ENCODE results near the gene DLG1.

Gene DLG1

DNA sequence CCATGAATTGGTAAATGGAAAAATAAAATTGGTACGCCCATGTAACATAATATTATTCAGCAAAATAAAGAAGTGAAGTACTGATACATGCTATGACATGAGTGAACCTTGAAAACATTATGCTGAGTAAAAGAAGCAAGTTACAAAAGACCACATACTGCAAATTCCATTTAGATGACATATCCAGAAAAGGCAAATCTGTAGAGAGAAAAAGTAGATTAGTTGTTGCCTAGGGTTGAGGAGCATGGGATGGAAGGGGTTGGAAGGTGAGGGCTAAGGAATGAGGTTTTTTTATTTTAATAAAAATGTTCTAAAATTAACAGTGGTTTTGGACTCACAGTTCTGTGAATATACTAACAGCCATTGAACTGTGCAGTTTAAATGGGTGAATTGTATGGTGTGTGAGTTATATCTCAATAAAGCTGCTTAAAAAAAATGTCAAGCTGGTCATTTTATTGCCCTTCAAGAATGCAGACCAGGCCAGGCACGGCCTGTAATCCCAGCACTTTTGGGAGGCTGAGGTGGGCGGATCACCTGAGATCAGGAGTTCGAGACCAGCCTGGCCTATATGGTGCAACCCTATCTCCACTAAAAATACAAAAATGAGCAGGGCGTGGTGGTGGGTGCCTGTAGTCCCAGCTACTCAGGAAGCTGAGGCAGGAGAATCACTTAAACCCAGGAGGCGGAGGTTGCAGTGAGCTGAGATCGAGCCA, 8.1 kb upstream of the DLG1 start:
- H3K4me3 ChIP-seq (ENCODE audit: low read length): no peak overlapping the region
- TF ChIP-seq CTCF (conservative IDR thresholded peaks at IDR 0.05; ENCODE audit: low read length): no peak
- peak; percentile 93 for DNase-seq (ENCODE audit: low read depth)

DNA sequence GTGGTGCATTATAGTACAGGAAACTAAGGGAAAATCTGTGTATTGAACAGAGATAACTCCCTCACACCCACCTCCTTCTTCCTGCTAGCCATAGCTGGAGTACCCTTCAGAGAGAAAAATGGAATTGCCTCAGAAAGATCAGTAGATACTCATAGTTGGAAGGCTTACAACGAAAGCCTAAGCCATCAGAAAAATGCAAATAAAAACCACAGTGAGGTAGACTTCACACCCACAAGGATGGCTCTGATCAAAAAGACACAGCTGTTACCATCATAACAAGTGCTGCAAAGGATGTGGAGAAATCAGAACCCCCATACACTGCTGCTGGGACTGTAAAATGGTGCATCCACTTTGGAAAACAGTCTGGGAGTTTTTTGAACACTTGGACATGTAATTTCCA, 7.4 kb upstream of the DLG1 start:
- no peak for TF ChIP-seq CTCF (conservative IDR thresholded peaks at IDR 0.05; ENCODE audit: low read length)
- no peak overlapping the region for H3K4me3 ChIP-seq (ENCODE audit: low read length)
- DNase-seq (ENCODE audit: low read depth): peak; percentile 97

- H3K4me3 ChIP-seq (ENCODE audit: low read length): no peak overlapping the region
- no peak for TF ChIP-seq CTCF (conservative IDR thresholded peaks at IDR 0.05; ENCODE audit: low read length)
- no peak for DNase-seq (ENCODE audit: low read depth)
Measured at GRCh38 chr3:197303452-197303851, 5.0 kb upstream of the DLG1 start.

- no peak overlapping the region for H3K4me3 ChIP-seq (ENCODE audit: low read length)
- peak; percentile 91 for DNase-seq (ENCODE audit: low read depth)
- peak; percentile 26; the same call in 1 of the 2 replicates for TF ChIP-seq CTCF (conservative IDR thresholded peaks at IDR 0.05; ENCODE audit: low read length)
Measured at GRCh38 chr3:197302696-197303341, 4.4 kb upstream of the DLG1 start.

GRCh38 chr3:197302033-197302432, 3.6 kb upstream of the DLG1 start:
- no peak for DNase-seq (ENCODE audit: low read depth)
- TF ChIP-seq CTCF (conservative IDR thresholded peaks at IDR 0.05; ENCODE audit: low read length): no peak
- H3K4me3 ChIP-seq (ENCODE audit: low read length): no peak overlapping the region

- TF ChIP-seq CTCF (conservative IDR thresholded peaks at IDR 0.05; ENCODE audit: low read length): no peak
- no peak overlapping the region for H3K4me3 ChIP-seq (ENCODE audit: low read length)
- DNase-seq (ENCODE audit: low read depth): no peak
Measured at GRCh38 chr3:197300361-197300760, 1.9 kb upstream of the DLG1 start.
